ENCODE results near the gene WNT2B. TPM values are rescaled to one million over a fixed set of nuclear protein-coding genes. Genes with fewer than 3 reads are reported as not detected.

The WNT2B gene
- polyA plus RNA-seq, 12 donors, result 3.3 to 13.9 (median 4.1) TPM; not detected in 1

- DNase-seq, result no peak
These were observed 66.5 kb downstream of the WNT2B start for GRCh38 chr1:112575154-112575804.

GRCh38 chr1:112576240-112576639, 67.5 kb downstream of the WNT2B start:
- DNase-seq, result no peak

Other genes with a start within 250 kb of the WNT2B start
- 10 to 100 TPM in 11 of 12 donors, not detected in 1; 12.5 to 34.9 (median 17.5) TPM for gene CTTNBP2NL, start 112.8 kb upstream of the WNT2B start, polyA plus RNA-seq (ENCODE audit: insufficient read length in 12 of 12)
- 10 to 100 TPM in 11 of 12 donors, not detected in 1; 14.3 to 25.3 (median 18.7) TPM for gene ST7L, start 110.2 kb downstream of the WNT2B start, polyA plus RNA-seq (ENCODE audit: insufficient read length in 12 of 12)
- 100 to 1,000 TPM in 5 of 12 donors, 10 to 100 TPM in 7; 61.4 to 947 (median 94.0) TPM for gene CAPZA1, start 110.9 kb downstream of the WNT2B start, polyA plus RNA-seq (ENCODE audit: insufficient read length in 12 of 12)
- 10 to 100 TPM in 11 of 12 donors, not detected in 1; 44.6 to 98.3 (median 50.6) TPM for gene MOV10, start 165.7 kb downstream of the WNT2B start, polyA plus RNA-seq (ENCODE audit: insufficient read length in 12 of 12)
- 100 to 1,000 TPM in 11 of 12 donors, not detected in 1; 256 to 396 (median 290) TPM for gene RHOC, start 198.2 kb downstream of the WNT2B start, polyA plus RNA-seq (ENCODE audit: insufficient read length in 12 of 12)
- 1 to 10 TPM in 10 of 12 donors, not detected in 2; 1.4 to 3.7 (median 2.7) TPM for gene PPM1J, start 206.4 kb downstream of the WNT2B start, polyA plus RNA-seq (ENCODE audit: insufficient read length in 12 of 12)

All from muscle of arm (tissue), 12 donors.